NAMALWA (cell line): ENCODE data around the gene RIMBP3C.
"Not testable (repeated sequence)": the region's sequence is repeated elsewhere in the genome, so short reads cannot be mapped to it uniquely, and the experiment has no call there.

Experiments
- DNase-seq: peaks from one replicate; pipeline ENCODE4 v3.0.0-alpha.2; 2015; ENCODE audit warnings: low spot score

Gene RIMBP3C

GRCh38 chr22:21516970-21517764 lies 34.1 kb downstream of the RIMBP3C start:
- not testable (repeated sequence) for DNase-seq

- not testable (repeated sequence) for DNase-seq
Measured at GRCh38 chr22:21516522-21516921, 34.7 kb downstream of the RIMBP3C start.

- not testable (repeated sequence) for DNase-seq
Measured at GRCh38 chr22:21515234-21515633, 36.0 kb downstream of the RIMBP3C start.

- DNase-seq: not testable (repeated sequence)
Measured at GRCh38 chr22:21514117-21514516, 37.1 kb downstream of the RIMBP3C start.

- DNase-seq: not testable (repeated sequence)
Measured at GRCh38 chr22:21512022-21512421, 39.2 kb downstream of the RIMBP3C start.

GRCh38 chr22:21510397-21510796 lies 40.9 kb downstream of the RIMBP3C start:
- not testable (repeated sequence) for DNase-seq

GRCh38 chr22:21499623-21500506 lies 51.4 kb downstream of the RIMBP3C start:
- DNase-seq: not testable (repeated sequence)

- not testable (repeated sequence) for DNase-seq
Measured at GRCh38 chr22:21498489-21498888, 52.8 kb downstream of the RIMBP3C start.

GRCh38 chr22:21497984-21498383 lies 53.3 kb downstream of the RIMBP3C start:
- DNase-seq: not testable (repeated sequence)
